ENCODE results near the gene RDH5.

RDH5 gene

GRCh38 chr12:55696141-55696540 lies 24.1 kb upstream of the RDH5 start:
- no peak for DNase-seq (ENCODE audit: low spot score)

- no peak for DNase-seq (ENCODE audit: low spot score)
Observed at GRCh38 chr12:55696796-55697462, 23.3 kb upstream of the RDH5 start.

- no peak for DNase-seq (ENCODE audit: low spot score)
Observed at GRCh38 chr12:55697686-55698085, 22.5 kb upstream of the RDH5 start.

- no peak for DNase-seq (ENCODE audit: low spot score)
Observed at GRCh38 chr12:55698241-55698955, 21.8 kb upstream of the RDH5 start.

- DNase-seq (ENCODE audit: low spot score) = no peak
Observed at GRCh38 chr12:55698965-55699364, 21.2 kb upstream of the RDH5 start.

GRCh38 chr12:55699471-55700055 lies 20.6 kb upstream of the RDH5 start:
- no peak for DNase-seq (ENCODE audit: low spot score)

- DNase-seq (ENCODE audit: low spot score) = no peak
Observed at GRCh38 chr12:55700255-55701018, 19.8 kb upstream of the RDH5 start.

- no peak for DNase-seq (ENCODE audit: low spot score)
Observed at GRCh38 chr12:55702861-55703260, 17.3 kb upstream of the RDH5 start.

GRCh38 chr12:55703288-55703687 lies 16.9 kb upstream of the RDH5 start:
- no peak for DNase-seq (ENCODE audit: low spot score)

GRCh38 chr12:55703901-55704761 lies 16.1 kb upstream of the RDH5 start:
- no peak for DNase-seq (ENCODE audit: low spot score)

- DNase-seq (ENCODE audit: low spot score) = no peak
Observed at GRCh38 chr12:55704824-55705718, 15.1 kb upstream of the RDH5 start.

- DNase-seq (ENCODE audit: low spot score) = no peak
Observed at GRCh38 chr12:55705782-55706402, 14.3 kb upstream of the RDH5 start.

GRCh38 chr12:55706568-55707218 lies 13.5 kb upstream of the RDH5 start:
- DNase-seq (ENCODE audit: low spot score) = no peak

GRCh38 chr12:55707219-55707671 lies 12.9 kb upstream of the RDH5 start:
- DNase-seq (ENCODE audit: low spot score) = no peak

- no peak for DNase-seq (ENCODE audit: low spot score)
Observed at GRCh38 chr12:55707841-55708694, 12.1 kb upstream of the RDH5 start, which contains the start of gene ITGA7. Gene ITGA7 (minus strand): TSS chr12:55707904. CDS start chr12:55707682, 222 bp downstream.

GRCh38 chr12:55708695-55709233 lies 11.4 kb upstream of the RDH5 start:
- no peak for DNase-seq (ENCODE audit: low spot score)

- DNase-seq (ENCODE audit: low spot score) = no peak
Observed at GRCh38 chr12:55711786-55712553, 8.2 kb upstream of the RDH5 start.

Measured in activated CD4-positive, alpha-beta T cell treated with anti-CD3 and anti-CD28 coated beads, Interleukin-2, Interleukin-4, amounts not matched to agents 100 ng/mL and 50 ng/mL, durations not matched to agents 16 hours and 8 hours (primary cell).